ENCODE measurements around the gene OR10AD1.
"Not testable (repeated sequence)": the region's sequence is repeated elsewhere in the genome, so short reads cannot be mapped to it uniquely, and the experiment has no call there.

The OR10AD1 gene

DNA sequence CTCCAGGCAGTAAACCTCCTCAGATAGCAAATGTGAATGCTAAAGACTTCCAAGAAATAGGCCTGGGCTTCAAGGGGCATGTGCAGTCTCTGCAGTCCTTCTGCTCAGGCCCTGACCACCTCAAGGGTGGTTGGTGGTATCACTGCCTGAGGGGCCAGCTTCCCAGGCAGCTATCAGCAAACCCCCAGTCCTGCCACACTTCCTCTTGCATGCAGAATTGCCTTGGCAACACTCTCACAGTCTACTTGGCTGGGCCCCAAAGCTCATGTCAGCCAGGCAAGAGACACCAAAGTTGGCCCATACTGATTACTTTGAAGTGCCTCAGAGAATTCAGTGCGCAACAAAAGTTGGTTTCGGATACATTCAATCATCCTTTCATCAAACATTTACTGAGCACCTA, 42.3 kb downstream of the OR10AD1 start:
- DNase-seq: peak in 3 of 14 donors; percentile 7 to 33 (median 15)

DNA sequence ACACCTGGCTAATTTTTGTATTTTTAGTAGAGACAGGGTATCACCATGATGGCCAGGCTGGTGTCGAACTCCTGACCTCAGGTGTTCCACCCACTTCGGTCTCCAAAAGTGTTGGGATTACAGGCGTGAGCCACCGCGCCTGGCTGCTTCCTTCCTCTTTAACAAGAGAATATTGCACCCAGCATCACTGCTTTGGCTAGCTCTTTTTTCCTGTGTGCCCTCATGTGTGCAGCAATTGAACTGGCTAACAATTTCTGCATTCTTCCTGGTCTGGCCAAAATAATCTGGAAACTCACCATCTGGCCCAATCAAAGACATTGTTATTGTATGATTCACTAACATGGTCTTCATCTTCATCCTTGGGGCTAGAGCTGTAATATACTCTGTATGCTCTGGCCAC, 43.0 kb downstream of the OR10AD1 start:
- DNase-seq: no peak

GRCh38 chr12:48157889-48158370, 45.2 kb downstream of the OR10AD1 start:
- no peak for DNase-seq

DNA sequence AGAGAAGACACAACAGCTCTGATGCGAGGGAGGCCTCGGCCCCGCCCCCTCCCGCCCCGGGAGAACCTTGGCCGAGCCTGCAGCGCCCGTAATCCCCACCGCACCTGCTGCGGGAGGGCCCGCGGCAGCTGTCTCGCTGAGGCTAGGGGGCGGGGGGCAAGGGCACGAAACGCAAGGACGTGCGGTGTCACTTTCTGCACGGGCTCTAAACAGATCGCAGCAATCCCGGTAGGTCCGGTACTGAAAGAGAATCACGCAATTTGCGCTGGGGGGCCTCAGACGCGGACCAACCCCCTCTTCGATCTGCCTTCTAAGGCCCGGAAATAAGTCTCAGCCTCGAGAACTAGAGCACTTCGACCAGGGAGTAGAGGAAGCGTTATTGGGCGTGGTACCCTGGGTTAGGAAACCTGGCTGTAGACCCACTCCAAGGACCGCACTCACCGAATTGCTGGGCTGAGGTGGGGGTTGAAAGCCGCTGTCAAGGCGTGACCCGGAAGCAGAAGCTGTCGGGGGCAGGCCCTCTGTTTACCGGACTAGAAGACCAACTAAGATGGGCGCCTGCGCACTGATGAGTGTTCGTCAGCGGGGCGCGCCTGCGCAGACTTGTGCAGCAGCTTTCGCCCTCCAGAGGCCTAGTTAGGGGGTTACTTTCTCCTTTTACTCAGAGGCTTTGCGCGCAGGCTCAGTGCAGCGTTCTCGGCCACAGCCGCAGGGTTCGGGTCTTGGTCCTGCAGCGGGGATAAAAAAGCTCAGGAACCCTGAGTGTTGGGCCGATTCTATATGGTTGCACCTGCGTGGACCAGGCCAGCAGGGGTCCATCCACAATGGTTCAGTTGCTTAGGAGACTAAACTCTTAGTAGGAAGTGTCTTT, 45.8 kb downstream of the OR10AD1 start, which contains the start of gene ASB8:
ASB8 (minus strand) TSS at position 498 of the 871 bp plus-strand sequence. CDS start 4,019 bp downstream, outside the sequence.
- DNase-seq: peak; percentile 78 to 99 (median 97)

DNA sequence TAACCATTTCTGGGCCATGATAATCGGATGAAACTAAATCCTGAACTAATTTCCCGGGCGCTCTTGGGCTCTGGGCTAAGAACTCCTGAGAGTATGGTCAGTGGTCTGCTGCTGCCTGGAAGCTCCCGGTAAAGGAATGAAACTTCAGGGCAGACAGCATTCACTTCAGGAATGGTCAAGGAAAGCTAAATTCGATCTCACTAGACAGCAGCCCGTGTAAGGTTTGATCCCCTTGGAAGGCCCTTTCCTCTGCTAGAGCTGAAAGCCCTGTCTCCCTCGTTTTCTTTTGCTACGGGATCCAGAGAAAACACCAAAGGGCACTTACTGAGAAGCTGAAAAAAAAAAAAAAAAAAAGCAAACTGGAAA, 46.5 kb downstream of the OR10AD1 start:
- DNase-seq: no peak

DNA sequence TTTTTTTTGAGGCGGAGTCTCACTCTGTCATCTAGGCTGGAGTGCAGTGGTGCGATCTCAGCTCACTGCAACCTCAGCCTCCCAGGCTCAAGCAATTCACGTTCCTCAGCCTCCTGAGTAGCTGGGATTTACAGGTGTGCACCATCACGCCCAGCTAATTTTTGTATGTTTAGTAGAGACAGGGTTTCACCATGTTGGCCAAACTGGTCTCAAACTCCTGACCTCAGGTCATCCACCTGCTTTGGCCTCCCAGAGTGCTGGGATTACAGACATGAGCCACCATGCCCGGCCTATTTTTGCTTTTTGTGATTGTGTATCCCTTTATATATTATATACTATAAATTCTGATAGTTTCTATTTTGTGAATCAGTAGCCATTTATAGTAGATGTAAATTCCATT, 47.3 kb downstream of the OR10AD1 start:
- not testable (repeated sequence) for DNase-seq

Measured in C1 segment of cervical spinal cord (tissue), 14 donors.